HCT116 (cell line): ENCODE measurements around the gene ZNF711. TPM values are rescaled to one million over a fixed set of nuclear protein-coding genes. Genes with fewer than 3 reads are reported as not detected.

Source experiments
- ATAC-seq: fragments of 200-7000 bp; cut with Tn5 transposase; 2 replicates; pipeline ENCODE4 v1.9.1; 2020; ENCODE audit warnings: mild to moderate bottlenecking, moderate library complexity
- BruUV-seq: library from RNA; stranded (reverse); fragments of 400-500 nt; replicated peaks from 2 replicates; lab custom pipeline; 2021; lab: Mats Ljungman, UMichigan
- CTCF ChIA-PET: fragments of 300-600 bp; sonication (Branson Sonifier 250); formaldehyde crosslinking; loops from one replicate; lab custom pipeline; 2021; ENCODE audit warnings: antibody characterized with exemption; lab: Charles Lee
- POLR2A ChIA-PET: fragments of 300-600, 350-600 bp; sonication (Branson Sonifier 250); formaldehyde crosslinking; loops from one replicate; lab custom pipeline; 2021; ENCODE audit warnings: antibody characterized with exemption; lab: Charles Lee
- RAD21 ChIA-PET, 2 experiments: fragments of 300-600 bp; sonication (Branson Sonifier 250); formaldehyde crosslinking; loops; one replicate each; lab custom pipeline; 2023; ENCODE audit warnings: low total read pairs in 2 of 2; ENCODE audit not compliant: uncharacterized antibody in 2 of 2, unreplicated experiment in 2 of 2, low non-redundant PET in 1 of 2; lab: Charles Lee
- DNase-seq: peaks from one replicate; pipeline ENCODE4 v3.0.0-alpha.2; 2010; ENCODE audit warnings: low read depth, low spot score
- H2AFZ ChIP-seq: fragments of 200-600 bp; shearing (Covaris generic), sonication (generic); 2 replicates; pipeline ENCODE4 v1.6.1; 2017; ENCODE audit warnings: low read depth, mixed run types, mixed read lengths, antibody characterized with exemption, low read length; ENCODE audit not compliant: poor library complexity, severe bottlenecking
- H3K27ac ChIP-seq: 2 replicates; pipeline ENCODE4 v1.5.1; 2012; ENCODE audit warnings: low read depth, low read length
- H3K27me3 ChIP-seq: fragments of 200-600 bp; sonication (generic); 2 replicates; pipeline ENCODE4 v1.6.1; 2016; ENCODE audit warnings: mixed run types, low read length, mixed read lengths; ENCODE audit not compliant: insufficient read depth
- H3K36me3 ChIP-seq, 2 experiments: fragments of 200-500 bp in 1 of 2; fragments of 200-600 bp in 1 of 2; sonication (Bioruptor generic) in 1 of 2; sonication (generic) in 1 of 2; 2 replicates each; pipeline versions ENCODE4 v1.5.1 to v1.6.1; 2014 to 2016; ENCODE audit warnings: low read length in 2 of 2, inconsistent platforms in 1 of 2, mixed read lengths in 1 of 2, mixed run types in 1 of 2; ENCODE audit not compliant: insufficient read depth in 2 of 2, control insufficient read depth in 1 of 2
- H3K4me1 ChIP-seq, 2 experiments: fragments of 200-600 bp in 1 of 2; sonication (generic) in 1 of 2; 2 replicates each; pipeline versions ENCODE4 v1.5.1 to v1.6.1; 2012 to 2017; ENCODE audit warnings: low read length in 2 of 2, inconsistent platforms in 1 of 2, mild to moderate bottlenecking in 1 of 2, mixed read lengths in 1 of 2, mixed run types in 1 of 2, moderate library complexity in 1 of 2; ENCODE audit not compliant: insufficient read depth in 2 of 2, control insufficient read depth in 1 of 2
- H3K4me2 ChIP-seq: fragments of 200-600 bp; sonication (generic); 2 replicates; pipeline ENCODE4 v1.6.1; 2017; ENCODE audit warnings: mixed run types, low read length, mixed read lengths
- H3K4me3 ChIP-seq, 2 experiments: fragments of 200-600 bp in 1 of 2; sonication (generic) in 1 of 2; replicated peaks in 1 of 2; 2 replicates each; pipeline ENCODE4 v1.5.1; 2011 to 2016; ENCODE audit warnings: low read length in 2 of 2, control low read depth in 1 of 2, low read depth in 1 of 2, mild to moderate bottlenecking in 1 of 2, mixed read lengths in 1 of 2, mixed run types in 1 of 2
- H3K79me2 ChIP-seq: fragments of 200-600 bp; sonication (generic); 2 replicates; pipeline ENCODE4 v1.6.1; 2017; ENCODE audit warnings: mild to moderate bottlenecking, mixed run types, low read length, moderate library complexity, mixed read lengths; ENCODE audit not compliant: insufficient read depth
- H3K9ac ChIP-seq: fragments of 200-600 bp; sonication (generic); 2 replicates; pipeline ENCODE4 v1.6.1; 2016; ENCODE audit warnings: low read length, mixed read lengths
- H3K9me2 ChIP-seq: fragments of 200-600 bp; sonication (generic), shearing (Covaris generic); 2 replicates; pipeline ENCODE4 v1.6.1; 2017; ENCODE audit warnings: mixed run types, mild to moderate bottlenecking, moderate library complexity; ENCODE audit not compliant: insufficient read depth
- H3K9me3 ChIP-seq, 2 experiments: fragments of 200-500 bp in 1 of 2; fragments of 200-600 bp in 1 of 2; sonication (Bioruptor generic) in 1 of 2; sonication (generic) in 1 of 2; 2 replicates each; pipeline ENCODE4 v1.6.1; 2014 to 2017; ENCODE audit warnings: low read length in 2 of 2, mixed read lengths in 2 of 2, inconsistent platforms in 1 of 2, low read depth in 1 of 2, mild to moderate bottlenecking in 1 of 2, mixed run types in 1 of 2, moderate library complexity in 1 of 2; ENCODE audit not compliant: control insufficient read depth in 1 of 2, insufficient read depth in 1 of 2
- H4K20me1 ChIP-seq: fragments of 200-600 bp; sonication (generic), shearing (Covaris generic); 2 replicates; pipeline ENCODE4 v1.6.1; 2017; ENCODE audit warnings: mixed run types, mild to moderate bottlenecking, moderate library complexity; ENCODE audit not compliant: insufficient read depth
- ATF3 ChIP-seq: IDR thresholded peaks from 2 replicates; pipeline ENCODE4 v1.6.1; 2012
- CEBPB ChIP-seq: IDR thresholded peaks from 2 replicates; pipeline ENCODE4 v1.6.1; 2012; ENCODE audit warnings: low read depth
- EZH2 ChIP-seq: fragments of 200-600 bp; sonication (generic); IDR thresholded peaks from 2 replicates; pipeline ENCODE4 v1.6.1; 2017; ENCODE audit warnings: antibody characterized with exemption, mixed run types
- EZH2phosphoT487 ChIP-seq: fragments of 200-600 bp; IDR thresholded peaks from 2 replicates; pipeline ENCODE4 v1.6.1; 2018; ENCODE audit warnings: antibody characterized with exemption, borderline replicate concordance
- FOSL1 ChIP-seq: IDR thresholded peaks from 2 replicates; pipeline ENCODE4 v1.6.1; 2012; ENCODE audit warnings: low read depth
- JUND ChIP-seq: IDR thresholded peaks from 2 replicates; pipeline ENCODE4 v1.6.1; 2012
- POLR2A ChIP-seq: IDR thresholded peaks from 2 replicates; pipeline ENCODE4 v1.7.0; 2011; ENCODE audit warnings: borderline replicate concordance; ENCODE audit not compliant: insufficient read depth, insufficient read length; ENCODE audit errors: extremely low read depth
- RAD21 ChIP-seq: IDR thresholded peaks from 2 replicates; pipeline ENCODE4 v1.6.1; 2012; ENCODE audit warnings: low read depth, mild to moderate bottlenecking
- REST ChIP-seq: IDR thresholded peaks from 2 replicates; pipeline ENCODE4 v1.6.1; 2012; ENCODE audit warnings: low read depth
- SIN3A ChIP-seq: IDR thresholded peaks from 2 replicates; pipeline ENCODE4 v1.6.1; 2012; ENCODE audit warnings: low read depth
- SP1 ChIP-seq: IDR thresholded peaks from 2 replicates; pipeline ENCODE4 v1.6.1; 2012; ENCODE audit warnings: low read depth
- TCF7L2 ChIP-seq: IDR thresholded peaks from 2 replicates; pipeline ENCODE4 v1.7.0; 2011; ENCODE audit warnings: borderline replicate concordance, inconsistent platforms; ENCODE audit not compliant: insufficient read depth, insufficient read length; ENCODE audit errors: extremely low read depth
- YY1 ChIP-seq: IDR thresholded peaks from 2 replicates; pipeline ENCODE4 v1.6.1; 2011; ENCODE audit warnings: low read length, low read depth, moderate library complexity, mild to moderate bottlenecking; ENCODE audit not compliant: insufficient replicate concordance; ENCODE audit errors: extremely low read depth
- ZNF274 ChIP-seq: fragments of 200-500 bp; sonication (Bioruptor generic); IDR thresholded peaks from 2 replicates; pipeline ENCODE4 v1.6.1; 2014; ENCODE audit warnings: mild to moderate bottlenecking, low read depth, low read length, inconsistent platforms
- intact Hi-C: fragments of 100-400 bp; cut with micrococcal nuclease; formaldehyde crosslinking; loops from 2 replicates; pipeline ENCODE4 v1.10.0; 2022
- total RNA-seq: library from RNA; stranded (reverse); gene quantifications from one replicate; pipeline ENCODE4 v1.2.1, GENCODE V29; 2021; ENCODE audit not compliant: unreplicated experiment

Gene ZNF711
- total RNA-seq, 1 experiment from 2014 or later, result 6.1 TPM

- TF ChIP-seq REST, result no peak
- TF ChIP-seq EZH2phosphoT487, result no peak
- no peak for TF ChIP-seq RAD21
Observed at GRCh38 chrX:85196319-85196718, 47.5 kb upstream of the ZNF711 start (continued).

GRCh38 chrX:85203461-85203970 is 40.3 kb upstream of the ZNF711 start:
- BruUV-seq, result no TSS peak
- no peak for ATAC-seq
- POLR2A ChIA-PET, result no interaction called here

More at GRCh38 chrX:85203461-85203970, 40.3 kb upstream of the ZNF711 start:
- Histone ChIP-seq H3K9me3 (no peaks in the 10 kb centered on the region), H3K9me2 (no peaks in the 10 kb centered on the region), H2AFZ (no peak overlapping the region), H4K20me1 (no peaks in the 10 kb centered on the region), H3K27me3 (no peaks in the 10 kb centered on the region), H3K4me3 (no peak overlapping the region), H3K27ac (no peak overlapping the region), H3K4me2 (no peak overlapping the region), H3K4me1 (no peaks in the 10 kb centered on the region), H3K9ac (no peak overlapping the region), H3K36me3 (no peaks in the 10 kb centered on the region), H3K79me2 (no peaks in the 10 kb centered on the region)
- intact Hi-C loops, result no loop called here
- no peak for TF ChIP-seq POLR2A
- no peak for TF ChIP-seq CEBPB
- no peak for TF ChIP-seq ATF3
- TF ChIP-seq FOSL1, result no peak
- no peak for TF ChIP-seq YY1
- no peak for TF ChIP-seq ZNF274
- TF ChIP-seq EZH2, result no peak
- TF ChIP-seq SIN3A, result no peak
- no peak for TF ChIP-seq JUND
- TF ChIP-seq TCF7L2, result no peak
- TF ChIP-seq SP1, result no peak
- ChIA-PET RAD21 (no interaction called here), CTCF (no interaction called here)
- DNase-seq, result no peak
